Tibial artery (tissue), 4 donors: ENCODE measurements around the gene TUBAL3.

Source experiments
- DNase-seq, 2 donors: peaks; one replicate each; pipeline ENCODE4 v3.0.0-alpha.2; 2019
- H3K27ac ChIP-seq, 2 donors: fragments of 200-600 bp; sonication (generic) in 1 of 2; 1 replicate in 1 of 2; 2 replicates in 1 of 2; pipeline ENCODE4 v1.5.1; 2018 to 2019; ENCODE audit warnings: mild to moderate bottlenecking in 1 of 2
- H3K27me3 ChIP-seq, 2 donors: fragments of 200-600 bp; sonication (generic) in 1 of 2; one replicate each; pipeline versions ENCODE4 v1.5.1 to v1.6.0; 2016 to 2019
- H3K36me3 ChIP-seq, 3 donors: fragments of 200-600 bp; sonication (generic) in 2 of 3; one replicate each; pipeline ENCODE4 v1.5.1; 2016 to 2019; ENCODE audit warnings: mild to moderate bottlenecking in 2 of 3
- H3K4me1 ChIP-seq, 4 donors: fragments of 200-600 bp; sonication (generic) in 2 of 4; 1 replicate in 3 of 4; 2 replicates in 1 of 4; pipeline ENCODE4 v1.5.1; 2016 to 2019
- H3K4me3 ChIP-seq, 2 donors: fragments of 200-600 bp; sonication (generic) in 1 of 2; 1 replicate in 1 of 2; 2 replicates in 1 of 2; pipeline ENCODE4 v1.5.1; 2018 to 2019; ENCODE audit warnings: mild to moderate bottlenecking in 2 of 2
- H3K9me3 ChIP-seq, 3 donors: fragments of 200-600 bp; sonication (generic) in 1 of 3; one replicate each; pipeline ENCODE4 v1.5.1; 2016 to 2019
- CTCF ChIP-seq, 2 experiments: fragments of 200-600 bp in 1 of 2; fragments of 450-650 bp in 1 of 2; IDR thresholded peaks; one replicate each; pipeline ENCODE4 v1.5.1; 2017 to 2019; ENCODE audit warnings: antibody characterized with exemption in 2 of 2, mild to moderate bottlenecking in 1 of 2, moderate library complexity in 1 of 2
- intact Hi-C: fragments of 100-400 bp; cut with DNase I; formaldehyde crosslinking; loops from one replicate; pipeline ENCODE4 v1.15.0; 2023; ENCODE audit warnings: low total_unique reads

Gene TUBAL3

GRCh38 chr10:5404208-5405041 is at the start of gene TUBAL3:
Gene TUBAL3, minus strand, starts transcription at chr10:5404828. Its CDS starts 36 bp downstream, at chr10:5404792.
- H3K27ac ChIP-seq, result no peak within 1 kb of the TSS
- H3K27me3 ChIP-seq, result no peaks in the 10 kb centered on the region
- no peaks in the 10 kb centered on the region for H3K4me1 ChIP-seq
- H3K4me3 ChIP-seq, result no peak within 1 kb of the TSS
- DNase-seq, result no peak
- H3K36me3 ChIP-seq, result no peaks in the 10 kb centered on the region
- no peak for TF ChIP-seq CTCF (IDR thresholded peaks at IDR 0.05)
- H3K9me3 ChIP-seq, result no peaks in the 10 kb centered on the region
- intact Hi-C loops, result no loop called here

- intact Hi-C loops, result no loop called here
Observed at GRCh38 chr10:5453749-5454489, 49.3 kb upstream of the TUBAL3 start.

GRCh38 chr10:5450605-5451384 is 46.2 kb upstream of the TUBAL3 start:
- no peak for DNase-seq
- TF ChIP-seq CTCF (IDR thresholded peaks at IDR 0.05), result no peak
- Histone ChIP-seq H3K9me3 (no peaks in the 10 kb centered on the region), H3K27me3 (no peaks in the 10 kb centered on the region), H3K36me3 (peaks cover 37 to 40% (median 38%) of the 10 kb centered on the region in 3 donors), H3K27ac (peak overlapping the region; percentile 48 to 80), H3K4me3 (peak overlapping the region; percentile 66 to 76), H3K4me1 (peaks cover 0 to 50% (median 17%) of the 10 kb centered on the region in 4 donors)
- intact Hi-C loops, result no loop called here

More at GRCh38 chr10:5453749-5454489, 49.3 kb upstream of the TUBAL3 start:
- Histone ChIP-seq H3K4me1 (peaks cover 0 to 57% (median 16%) of the 10 kb centered on the region in 4 donors), H3K27me3 (no peaks in the 10 kb centered on the region), H3K9me3 (no peaks in the 10 kb centered on the region), H3K27ac (peak overlapping the region in 1 of 2 donors; percentile 26), H3K36me3 (peaks cover 67 to 71% (median 68%) of the 10 kb centered on the region in 3 donors), H3K4me3 (no peak overlapping the region)
- TF ChIP-seq CTCF (IDR thresholded peaks at IDR 0.05), result no peak
- no peak for DNase-seq

- DNase-seq, result no peak
- H3K27ac ChIP-seq, result peak overlapping the region; percentile 76 to 80
- peak overlapping the region; percentile 66 to 76 for H3K4me3 ChIP-seq
- peaks cover 27 to 30% (median 28%) of the 10 kb centered on the region in 3 donors for H3K36me3 ChIP-seq
- peaks cover 0 to 56% (median 22%) of the 10 kb centered on the region in 4 donors for H3K4me1 ChIP-seq
- no peaks in the 10 kb centered on the region for H3K27me3 ChIP-seq
- no peaks in the 10 kb centered on the region for H3K9me3 ChIP-seq
- intact Hi-C loops, result loop anchor here (5.0 to 10.0 kb wide), 3 partner anchors 82 to 365 kb away; partner anchors contain the start of genes GDI2 and TASOR2
- TF ChIP-seq CTCF (IDR thresholded peaks at IDR 0.05), result peak in 1 of 2 experiments; percentile 19
Observed at GRCh38 chr10:5449823-5450222, 45.2 kb upstream of the TUBAL3 start.

- peak overlapping the region; percentile 76 to 80 for H3K27ac ChIP-seq
- no peaks in the 10 kb centered on the region for H3K9me3 ChIP-seq
- intact Hi-C loops, result loop anchor here (5.0 to 10.0 kb wide), 3 partner anchors 83 to 366 kb away; partner anchors contain the start of genes GDI2 and TASOR2
- peaks cover 21 to 24% (median 22%) of the 10 kb centered on the region in 3 donors for H3K36me3 ChIP-seq
- no peak for DNase-seq
- peaks cover 0 to 57% (median 26%) of the 10 kb centered on the region in 4 donors for H3K4me1 ChIP-seq
- H3K27me3 ChIP-seq, result no peaks in the 10 kb centered on the region
- no peak for TF ChIP-seq CTCF (IDR thresholded peaks at IDR 0.05)
- peak overlapping the region; percentile 66 to 76 for H3K4me3 ChIP-seq
Observed at GRCh38 chr10:5449227-5449626, 44.6 kb upstream of the TUBAL3 start.
